NCI-H1930 (cell line): Measurements from ENCODE around the gene PIK3R5.
"Not testable (repeated sequence)": the region's sequence is repeated elsewhere in the genome, so short reads cannot be mapped to it uniquely, and the experiment has no call there.

Experiments
- DNase-seq, 2 experiments: peaks; one replicate each; lab custom pipeline; 2025; lab: John Stamatoyannopoulos, UW

Gene PIK3R5

DNA sequence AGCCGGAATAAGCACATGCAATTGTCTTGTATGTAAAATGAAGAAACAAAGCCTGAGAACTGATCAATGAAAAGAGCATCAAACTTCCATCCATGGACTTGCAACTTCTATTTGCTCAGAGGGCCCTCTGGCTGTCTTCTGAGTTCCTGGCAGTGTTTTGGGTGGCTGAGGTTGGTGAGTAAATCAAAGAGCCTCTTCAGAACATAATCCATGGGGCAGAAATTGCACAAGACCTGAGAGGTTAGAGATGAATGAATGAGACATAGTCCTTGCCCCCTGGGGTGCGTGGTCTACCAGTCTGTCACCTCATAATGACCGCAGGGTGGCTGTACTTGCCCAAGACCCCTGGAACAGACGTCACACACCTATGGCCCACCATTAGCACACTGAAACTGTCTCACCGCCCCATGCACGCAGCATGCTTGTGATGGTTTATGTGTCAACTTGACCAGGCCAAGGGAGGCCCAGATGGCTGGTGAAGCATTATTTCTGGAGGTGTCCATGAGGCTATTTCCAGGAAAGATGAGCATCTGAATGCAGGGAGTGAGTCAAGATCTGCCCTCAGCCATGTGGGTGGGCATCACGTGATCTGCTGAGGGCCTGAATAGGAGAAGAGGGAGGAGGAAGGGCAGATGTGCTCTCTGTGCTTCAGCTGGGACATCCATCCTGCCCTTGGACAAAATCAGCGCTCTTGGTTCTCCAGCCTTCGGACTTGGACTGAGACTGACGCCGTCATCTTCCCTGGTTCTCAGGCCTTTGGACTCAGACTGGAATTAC, 106.3 kb downstream of the PIK3R5 start:
- no peak for DNase-seq

DNA sequence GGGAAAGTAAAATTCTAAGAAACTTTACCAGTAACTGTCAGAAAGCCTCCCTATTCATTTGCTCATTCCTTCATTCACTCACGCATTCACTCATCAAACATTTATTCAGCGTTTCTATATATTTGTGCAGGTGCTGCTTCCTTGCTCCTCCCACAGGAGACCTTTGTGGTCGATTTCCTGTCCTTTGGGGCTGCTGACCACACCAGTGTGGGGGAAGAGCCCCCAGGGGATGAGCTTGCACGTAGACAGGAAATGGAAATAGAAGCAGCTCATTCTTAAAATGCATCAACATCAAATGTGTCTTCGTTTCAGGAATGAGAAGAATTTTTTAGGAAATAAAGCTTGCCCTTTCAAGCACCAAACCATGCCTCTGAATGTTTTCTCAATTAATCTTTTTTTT, 107.6 kb downstream of the PIK3R5 start:
- DNase-seq: peak; percentile 4 to 11

DNA sequence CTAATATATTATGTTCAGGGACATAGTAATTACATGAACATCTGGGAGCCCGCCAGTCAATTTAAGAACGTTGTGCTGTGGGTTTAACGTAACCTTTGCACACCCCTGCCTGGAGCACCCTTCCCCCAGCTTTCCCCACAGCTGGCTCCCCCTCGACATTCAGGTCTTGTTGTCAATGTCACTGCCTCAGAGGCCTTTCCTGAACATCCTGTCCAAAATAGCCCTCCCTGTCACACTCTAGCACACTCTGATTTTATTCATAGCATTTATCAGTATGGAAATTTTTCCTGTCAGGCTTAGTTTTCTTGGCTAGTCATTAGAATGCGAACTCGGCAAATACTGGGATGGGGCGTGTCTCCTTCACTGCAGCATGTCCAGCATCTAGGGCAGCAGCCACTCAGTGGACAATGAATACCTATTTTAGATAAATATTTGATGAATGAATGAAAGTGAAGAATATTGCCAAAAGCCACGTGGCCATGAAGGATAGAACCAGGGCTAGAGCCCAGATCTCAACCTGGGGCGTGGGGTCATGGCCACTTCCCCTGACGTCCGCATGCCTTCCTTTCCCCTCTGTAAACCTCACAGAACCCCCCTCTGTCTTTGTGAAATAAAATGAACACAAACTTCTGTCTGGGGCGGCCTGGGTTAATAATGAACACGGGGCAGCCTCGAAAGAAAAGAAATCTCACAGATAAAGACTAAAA, 108.5 kb downstream of the PIK3R5 start:
- DNase-seq: no peak

DNA sequence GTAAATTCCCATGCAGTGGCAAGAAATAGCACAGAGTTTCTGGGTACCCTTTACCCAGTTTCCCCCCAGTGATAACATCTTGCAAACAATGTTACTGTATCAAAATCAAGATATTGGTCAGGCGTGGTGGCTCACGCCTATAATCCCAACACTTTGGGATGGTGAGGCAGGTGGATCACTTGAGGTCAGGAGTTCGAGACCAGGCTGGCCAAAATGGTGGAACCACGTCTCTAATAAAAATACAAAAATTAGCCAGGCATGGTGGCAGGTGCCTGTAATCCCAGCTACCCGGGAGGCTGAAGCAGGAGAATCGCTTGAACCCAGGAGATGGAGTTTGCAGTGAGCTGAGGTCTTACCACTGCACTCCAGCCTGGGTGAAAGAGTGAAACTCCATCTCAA, 109.3 kb downstream of the PIK3R5 start:
- DNase-seq: not testable (repeated sequence)

DNA sequence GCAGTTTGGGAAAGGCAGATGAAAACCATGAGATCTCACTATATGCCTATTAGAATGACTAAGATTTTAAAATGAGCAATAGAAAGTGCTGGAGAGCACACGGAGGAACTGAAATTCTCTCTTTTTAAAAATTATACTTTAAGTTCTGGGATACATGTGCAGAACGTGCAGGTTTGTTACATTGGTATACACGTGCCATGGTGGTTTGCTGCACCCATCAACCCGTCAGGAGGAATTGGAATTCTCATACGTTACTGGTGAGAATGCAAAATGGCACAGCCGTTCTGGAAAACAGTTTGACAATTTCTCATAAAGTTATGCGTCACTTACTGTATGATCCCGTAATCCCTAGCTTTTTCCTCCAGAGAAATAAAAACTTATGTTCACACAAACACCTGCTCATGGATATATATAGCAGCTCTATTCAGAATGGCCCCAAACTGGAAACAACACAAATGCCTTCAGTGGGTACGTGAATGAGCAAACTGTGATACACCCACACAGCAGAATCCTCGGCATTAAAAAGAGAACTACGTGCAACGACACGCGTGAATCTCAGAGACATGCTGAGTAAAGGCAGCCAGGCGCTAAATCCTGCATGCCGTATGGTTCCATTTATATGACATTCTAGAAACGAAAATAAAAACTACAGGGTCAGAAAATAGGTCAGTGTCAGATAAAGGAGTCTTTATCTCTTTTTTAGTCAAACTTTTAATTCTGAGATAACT, 109.9 kb downstream of the PIK3R5 start:
- DNase-seq: no peak

DNA sequence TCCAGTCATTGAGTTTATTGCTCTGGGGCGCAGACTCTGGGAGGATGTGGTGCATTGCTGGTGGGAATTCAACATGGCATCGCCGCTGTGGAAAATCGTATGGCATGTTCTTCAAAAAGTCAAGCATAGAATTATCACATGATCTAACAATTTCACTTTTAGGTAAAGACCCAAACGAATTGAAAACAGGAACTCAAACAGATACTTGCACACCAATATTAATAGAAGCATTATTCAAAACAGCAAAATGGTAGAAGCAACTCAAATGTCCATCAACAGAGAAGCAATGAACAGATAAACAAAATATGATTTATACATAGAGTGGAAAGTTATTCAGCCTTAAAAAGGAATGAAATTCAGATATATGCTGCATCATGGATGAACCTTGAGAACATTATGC, 113.9 kb downstream of the PIK3R5 start:
- no peak for DNase-seq

DNA sequence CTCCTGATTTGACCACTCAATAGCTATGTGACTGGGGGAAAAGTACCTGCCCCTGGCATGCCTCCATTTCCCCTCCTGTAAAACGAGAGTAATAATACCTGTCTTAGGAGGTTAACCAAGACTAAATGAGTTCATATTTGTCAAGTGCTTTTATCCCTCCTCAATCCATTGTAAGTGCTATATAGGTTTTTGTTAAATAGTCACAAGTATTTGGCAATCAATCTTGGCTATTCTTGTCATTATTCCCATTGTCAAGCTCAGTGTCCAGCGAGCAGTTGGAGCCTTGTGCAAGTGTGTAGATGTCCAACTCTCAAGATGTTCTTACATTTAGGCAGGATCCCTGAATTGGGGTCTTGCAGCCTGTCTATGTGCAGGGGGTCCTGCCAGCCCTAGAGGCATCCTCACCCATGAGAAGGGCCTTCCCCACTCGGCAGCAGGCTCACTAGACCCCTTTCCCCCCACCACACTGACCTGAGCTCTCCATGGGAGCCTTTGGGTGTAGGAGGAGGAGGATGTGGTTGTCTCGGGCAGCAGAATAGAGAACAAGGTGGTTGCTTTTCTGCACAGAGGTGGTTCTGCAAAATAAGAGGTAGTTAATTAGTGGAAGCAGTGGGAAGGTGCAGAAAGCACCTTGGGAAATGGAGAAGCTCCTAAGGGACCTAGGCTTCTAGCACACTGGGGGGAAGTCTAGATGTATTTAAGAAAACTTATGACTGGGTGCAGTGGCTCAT, 116.0 kb downstream of the PIK3R5 start:
- DNase-seq: no peak

DNA sequence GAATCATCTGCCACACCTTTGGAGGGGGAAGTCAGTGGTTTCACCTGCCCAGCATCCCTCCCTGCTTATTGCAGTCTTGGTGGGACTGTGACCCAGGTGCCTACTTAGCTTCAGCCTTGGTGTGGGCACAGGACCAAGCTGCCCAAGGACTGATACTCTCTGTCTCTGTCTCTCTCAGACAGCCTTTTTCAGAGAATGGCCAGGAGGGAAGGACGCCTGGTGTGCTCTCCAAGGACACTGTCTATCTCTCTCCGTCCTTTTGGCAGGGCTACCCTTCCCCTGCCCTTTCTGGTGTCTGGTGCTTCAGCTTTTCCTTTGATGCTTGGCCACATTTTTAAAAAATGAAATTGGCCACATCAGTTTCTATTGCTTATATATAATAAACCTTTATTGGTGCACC, 117.6 kb downstream of the PIK3R5 start:
- DNase-seq: no peak

DNA sequence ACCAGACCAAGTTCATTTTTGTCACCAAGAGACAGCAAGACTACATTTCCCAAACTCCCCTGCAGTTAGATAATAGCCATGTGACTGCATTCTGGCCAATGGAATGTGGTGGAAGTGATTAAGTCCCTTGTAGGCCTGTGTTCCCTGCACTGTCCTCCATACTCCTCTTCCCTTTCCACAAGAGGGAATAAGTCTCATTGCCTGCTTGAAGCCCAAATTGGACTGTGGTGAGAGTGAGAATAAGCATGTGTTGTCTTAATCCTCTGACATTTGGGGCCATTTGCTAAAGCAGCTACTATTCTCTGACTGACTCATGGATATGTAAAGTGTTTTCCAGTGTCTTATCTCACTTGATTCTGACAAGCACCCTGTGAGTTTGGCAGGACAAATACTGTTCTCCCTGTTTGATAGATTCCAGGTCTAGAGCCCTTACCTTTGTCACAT, 118.7 kb downstream of the PIK3R5 start:
- DNase-seq: no peak

DNA sequence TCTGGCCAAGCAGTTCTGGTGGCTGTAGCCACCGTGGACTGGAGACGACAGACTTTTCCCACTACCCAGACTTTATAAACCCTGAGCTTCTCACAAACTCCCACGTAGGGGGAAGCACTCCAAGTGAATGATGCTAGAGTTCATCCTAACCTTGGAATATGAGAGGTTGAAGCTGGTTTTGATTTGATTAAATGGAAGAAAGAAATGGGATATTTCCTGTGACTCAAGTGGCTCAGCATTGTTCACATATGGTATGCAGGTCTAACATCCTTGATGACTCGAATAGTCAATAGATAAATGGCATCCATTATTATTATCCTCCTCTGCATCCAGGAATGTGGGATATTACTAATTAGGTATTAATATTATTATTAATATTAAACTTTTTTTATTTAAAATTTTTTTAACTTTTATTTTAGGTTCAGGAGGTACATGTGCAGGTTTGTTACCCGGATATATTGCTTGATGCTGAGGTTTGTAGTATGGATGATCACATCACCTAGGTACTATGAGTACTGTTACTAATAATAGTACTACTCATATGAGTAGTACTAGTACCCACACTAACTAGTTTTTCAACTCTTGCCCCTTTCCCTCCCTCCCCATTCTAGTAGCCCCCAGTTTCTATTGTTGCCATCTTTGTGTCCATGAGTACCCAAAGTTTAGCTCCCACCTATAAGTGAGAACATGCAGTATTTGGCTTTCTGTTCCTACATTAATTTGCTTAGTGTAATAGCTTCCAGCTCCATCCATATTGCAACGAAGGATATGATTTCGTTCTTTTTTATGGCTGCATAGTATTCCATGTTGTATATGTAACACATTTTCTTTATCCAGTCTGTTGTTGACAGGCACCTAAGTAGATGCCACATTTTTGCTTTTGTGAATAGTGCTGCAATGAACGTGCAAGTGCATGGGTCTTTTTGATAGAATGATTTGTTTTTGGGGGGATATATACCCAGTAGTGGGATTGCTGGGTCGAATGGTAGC, 121.0 kb downstream of the PIK3R5 start:
- DNase-seq: no peak

DNA sequence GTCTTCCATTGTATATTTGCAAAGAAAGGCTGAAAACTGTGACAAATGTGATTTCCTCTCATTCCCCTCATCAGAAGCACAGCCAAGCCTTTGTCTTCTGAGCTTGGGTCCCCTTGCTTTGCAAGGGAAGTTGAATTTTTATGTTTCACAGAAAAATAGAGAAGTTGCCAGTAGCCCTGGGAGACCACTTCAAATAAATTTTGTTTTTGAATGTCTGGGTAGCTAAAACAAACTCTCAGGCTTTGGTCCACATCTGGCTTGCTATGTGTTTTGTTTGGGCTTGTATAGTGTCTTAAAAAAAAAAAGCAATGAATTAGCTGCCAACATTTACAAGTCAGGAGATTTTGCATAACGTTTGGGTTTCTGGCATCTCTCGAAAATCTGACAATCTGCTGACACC, 122.2 kb downstream of the PIK3R5 start:
- DNase-seq: no peak

DNA sequence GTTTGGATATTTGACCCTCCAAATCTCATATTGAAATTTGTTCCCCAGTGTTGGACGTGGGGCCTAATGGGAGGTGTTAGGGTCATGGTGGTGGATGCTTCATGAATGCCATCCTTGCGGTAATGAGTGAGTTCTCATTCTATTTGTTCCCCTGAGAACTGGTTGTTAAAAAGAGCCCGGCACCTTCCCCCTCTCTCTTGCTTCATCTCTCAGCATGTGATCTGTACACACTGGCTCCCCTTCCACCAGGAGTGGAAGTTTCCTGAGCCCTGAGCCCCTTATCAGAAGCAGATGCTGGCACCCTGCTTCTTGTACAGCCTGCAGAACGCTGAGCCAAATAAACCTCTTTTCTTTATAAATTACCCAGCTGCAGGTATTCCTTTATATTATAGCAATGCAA, 123.7 kb downstream of the PIK3R5 start:
- DNase-seq: no peak

DNA sequence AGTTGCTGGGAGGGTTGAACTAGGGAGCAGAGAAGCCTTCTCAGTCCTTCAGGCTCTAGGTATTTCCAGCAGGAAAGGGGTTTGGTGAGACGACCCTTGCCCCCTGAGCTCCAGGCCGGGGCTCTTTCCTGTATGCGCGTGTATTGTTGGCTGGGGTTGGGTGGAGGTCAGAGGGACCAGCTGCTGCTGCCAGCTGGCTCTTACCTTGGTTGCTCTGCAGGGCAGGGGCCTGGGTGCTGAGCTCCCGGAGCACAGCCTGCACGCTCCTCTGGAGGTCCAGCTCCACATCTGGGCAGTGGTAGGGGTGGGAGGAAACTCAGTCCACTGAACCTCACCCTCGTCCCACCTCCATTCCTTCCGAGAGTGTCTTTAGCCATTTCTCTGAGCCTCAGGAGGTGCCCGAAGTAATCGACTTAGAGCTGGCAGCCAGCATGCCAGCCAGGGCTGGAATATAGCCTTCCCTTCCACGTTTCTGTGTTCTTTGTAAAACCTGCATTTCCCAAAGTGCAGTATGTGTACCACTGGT, 126.0 kb downstream of the PIK3R5 start:
- DNase-seq: no peak

DNA sequence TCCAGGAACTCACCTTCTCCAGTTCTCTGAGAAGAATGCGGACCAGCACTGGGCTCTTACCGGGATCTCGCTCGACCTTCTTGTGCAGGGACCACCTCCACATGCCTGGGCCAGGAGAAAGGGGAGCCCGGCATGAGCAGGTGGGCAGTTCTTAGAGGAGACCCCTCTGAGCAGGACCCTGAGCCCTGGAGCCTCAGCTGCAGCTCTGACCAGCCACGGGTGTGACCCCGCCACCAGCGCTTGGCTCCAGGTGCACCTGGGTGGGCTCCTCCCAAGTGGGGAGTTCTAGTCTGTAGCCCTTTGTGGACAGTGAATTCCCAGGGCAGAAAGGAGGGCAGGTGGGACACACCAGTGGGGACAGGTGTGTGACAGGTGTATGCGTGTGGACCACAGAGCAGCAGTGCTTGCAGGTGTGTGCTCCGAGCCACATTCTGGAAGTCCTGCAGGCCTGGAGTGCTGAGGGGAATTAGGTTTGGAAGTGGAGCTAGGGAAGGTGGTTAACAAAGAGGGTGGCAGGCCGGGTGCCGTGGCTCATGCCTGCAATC, 126.9 kb downstream of the PIK3R5 start:
- DNase-seq: no peak

DNA sequence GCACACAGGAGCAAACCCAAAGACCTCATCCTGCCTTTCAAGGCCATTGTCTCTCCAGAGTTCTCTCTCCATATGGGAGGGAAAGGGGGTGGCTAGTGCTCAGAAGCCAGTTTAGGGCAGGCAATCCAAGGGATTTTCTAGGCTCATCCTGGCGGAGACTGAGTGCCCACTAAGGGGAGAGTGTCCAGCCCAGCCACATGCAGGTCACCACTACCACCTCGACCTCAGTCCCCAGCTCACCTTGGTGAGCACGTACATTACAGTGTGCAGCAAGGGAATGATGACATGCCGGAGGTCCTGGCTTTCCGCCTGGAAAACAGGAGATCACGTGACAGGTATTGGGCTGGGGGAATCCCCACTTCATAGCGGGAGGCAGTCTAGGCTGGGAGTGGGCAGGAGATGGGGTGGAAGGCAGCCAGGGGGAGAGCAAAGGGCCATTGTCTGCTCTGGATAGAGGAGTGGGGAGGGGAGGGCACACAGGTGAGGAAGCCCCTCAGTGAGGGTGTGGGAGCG, 127.9 kb downstream of the PIK3R5 start:
- no peak for DNase-seq

DNA sequence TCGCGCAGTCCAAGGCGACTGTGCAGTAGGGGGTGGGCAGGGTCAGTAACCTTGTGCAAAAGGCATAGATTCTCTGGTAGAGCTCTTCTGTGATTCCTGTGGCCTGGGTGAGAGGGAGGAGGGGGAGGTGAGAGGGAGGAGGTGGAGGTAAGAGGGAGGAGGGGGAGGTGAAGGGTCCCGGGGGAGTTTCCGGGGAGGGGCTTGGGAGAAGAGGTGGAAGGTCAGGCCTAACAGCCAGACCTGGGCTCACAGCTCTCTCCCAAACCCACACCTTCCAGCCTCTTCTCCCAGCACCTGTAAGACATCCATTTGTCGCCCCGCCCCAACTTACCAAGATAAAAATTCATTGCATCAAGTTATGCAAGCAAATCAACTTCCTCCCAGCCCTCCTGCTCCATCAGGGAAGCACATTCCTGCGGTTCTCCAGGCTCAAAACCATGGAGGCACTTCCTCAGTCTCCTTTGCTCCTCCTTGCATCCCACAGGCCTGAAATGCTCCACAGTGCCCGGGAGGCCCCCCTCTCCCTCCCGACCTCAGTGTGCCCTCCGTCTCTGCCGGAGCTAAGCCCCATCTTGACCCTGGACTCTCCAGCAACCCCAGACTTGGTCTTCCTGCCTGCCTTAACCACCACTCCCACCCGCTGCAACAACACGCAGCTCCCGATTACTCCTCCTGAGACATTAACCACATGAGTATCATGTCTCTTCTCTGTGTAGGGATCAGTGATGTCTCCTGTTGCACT, 128.5 kb downstream of the PIK3R5 start:
- no peak for DNase-seq

DNA sequence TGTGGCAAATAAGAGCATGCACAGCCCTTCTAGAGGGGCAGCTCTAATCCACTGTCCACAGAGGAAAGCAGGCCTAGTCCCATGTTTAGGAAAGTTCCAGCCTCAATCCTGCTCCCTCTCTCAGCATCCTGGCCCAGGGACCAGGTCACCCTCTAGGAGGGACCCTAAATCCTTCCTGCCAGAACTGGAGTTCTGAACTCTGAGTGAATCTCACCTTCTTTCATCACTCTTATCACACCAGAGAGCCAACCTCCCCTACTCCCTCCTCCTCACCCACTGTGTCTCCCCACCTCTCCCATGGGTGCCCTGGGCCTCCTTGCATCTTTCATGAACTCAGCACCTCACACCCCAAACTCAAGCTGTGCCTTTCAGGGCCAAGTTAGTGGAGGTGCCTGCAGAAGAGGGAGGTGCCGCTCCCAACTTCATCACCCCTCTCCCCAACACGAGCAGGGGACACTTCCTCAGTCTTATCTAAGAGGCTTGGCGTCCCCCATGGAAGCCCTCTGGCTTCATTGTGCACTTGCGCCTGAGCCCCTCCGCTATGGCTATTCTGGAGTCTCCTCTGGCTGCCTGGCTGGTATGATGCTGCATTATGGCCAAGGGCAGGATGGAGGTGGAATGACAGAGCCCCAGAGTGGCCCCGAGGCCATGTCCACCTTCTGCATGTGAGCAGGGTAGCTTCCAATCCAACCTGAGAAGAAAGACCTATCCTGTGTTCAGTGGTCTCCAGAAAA, 129.7 kb downstream of the PIK3R5 start:
- DNase-seq: no peak

DNA sequence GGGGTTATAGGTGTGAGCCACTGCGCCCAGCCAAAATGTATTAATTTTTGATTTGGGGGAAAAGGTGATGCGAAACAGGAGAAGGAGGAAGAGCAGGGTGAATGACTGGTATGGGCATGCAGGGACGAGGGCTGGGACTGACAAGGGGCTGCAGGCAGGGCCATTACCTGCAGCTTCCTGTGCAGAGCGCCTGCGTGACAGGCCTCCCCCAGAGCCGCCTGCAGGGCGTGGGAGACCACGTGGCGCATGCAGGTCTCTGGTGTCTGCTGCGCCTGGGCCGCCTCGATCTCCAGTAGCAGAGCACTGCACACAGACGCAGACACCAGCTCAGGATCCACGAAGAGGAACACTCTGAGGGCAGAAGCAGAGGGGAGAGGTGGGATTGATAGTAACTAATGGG, 130.4 kb downstream of the PIK3R5 start:
- DNase-seq: no peak
